Mesothelial cell of epicardium (in vitro differentiated cells): ENCODE results near the gene RALGPS1. TPM values are rescaled to one million over a fixed set of nuclear protein-coding genes. Genes with fewer than 3 reads are reported as not detected.

Source experiments
- DNase-seq, 2 experiments: peaks; one replicate each; pipeline ENCODE4 v3.0.0; 2021; ENCODE audit warnings: low spot score in 2 of 2; ENCODE audit not compliant: unreplicated experiment in 2 of 2
- H3K27ac Mint-ChIP-seq: 2 replicates; pipeline ENCODE4 v1.8.0; 2021; ENCODE audit warnings: mixed read lengths
- H3K27me3 Mint-ChIP-seq: 2 replicates; pipeline ENCODE4 v1.8.0; 2021; ENCODE audit warnings: low read depth, mixed read lengths
- H3K36me3 Mint-ChIP-seq: 2 replicates; pipeline ENCODE4 v1.8.0; 2021; ENCODE audit warnings: mixed read lengths
- H3K4me1 Mint-ChIP-seq: 2 replicates; pipeline ENCODE4 v1.8.0; 2021; ENCODE audit warnings: mixed read lengths
- H3K4me3 Mint-ChIP-seq: 2 replicates; pipeline ENCODE4 v1.8.0; 2021; ENCODE audit warnings: mild to moderate bottlenecking, moderate library complexity, mixed read lengths
- H3K9me3 Mint-ChIP-seq: 2 replicates; pipeline ENCODE4 v1.8.0; 2021; ENCODE audit warnings: mixed read lengths
- CTCF ChIP-seq: fragments of 200-600 bp; sonication (generic); IDR thresholded peaks from one replicate; pipeline ENCODE4 v1.5.0; 2021; ENCODE audit warnings: antibody characterized with exemption; ENCODE audit not compliant: unreplicated experiment
- total RNA-seq: library from RNA; stranded (reverse); gene quantifications from 3 replicates; pipeline ENCODE4 v1.2.1, GENCODE V29; 2021

Gene RALGPS1
- total RNA-seq, 1 donor from 2014 or later = 25.6 TPM

DNA sequence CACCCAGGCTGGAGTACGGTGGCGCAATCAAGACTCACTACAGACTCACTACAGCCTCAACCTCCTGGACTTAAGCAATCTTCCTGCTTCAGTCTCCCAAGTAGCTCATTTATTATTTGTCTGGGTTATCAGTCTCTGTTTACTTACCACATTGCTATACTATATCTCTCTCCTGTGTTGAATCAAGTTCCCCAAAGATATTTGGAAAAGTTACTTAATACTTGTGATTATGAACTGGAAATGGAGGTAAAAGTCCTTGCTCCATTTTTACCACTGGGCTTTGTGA is 152.2 kb downstream of the RALGPS1 start:
- DNase-seq = no peak
- Mint-ChIP-seq H3K4me3 (no peak overlapping the region), H3K27ac (no peak overlapping the region), H3K36me3 (peaks cover 14% of the 10 kb centered on the region), H3K27me3 (no peaks in the 10 kb centered on the region), H3K9me3 (peaks cover 7% of the 10 kb centered on the region), H3K4me1 (peaks cover 4% of the 10 kb centered on the region)
- no peak for TF ChIP-seq CTCF

- H3K27me3 Mint-ChIP-seq = no peaks in the 10 kb centered on the region
- DNase-seq = no peak
- peaks cover 14% of the 10 kb centered on the region for H3K9me3 Mint-ChIP-seq
- H3K4me3 Mint-ChIP-seq = no peak overlapping the region
- H3K36me3 Mint-ChIP-seq = peaks cover 20% of the 10 kb centered on the region
- peaks cover 4% of the 10 kb centered on the region for H3K4me1 Mint-ChIP-seq
- no peak overlapping the region for H3K27ac Mint-ChIP-seq
- TF ChIP-seq CTCF = no peak
Measured at GRCh38 chr9:127067603-127068220, 153.1 kb downstream of the RALGPS1 start.

DNA sequence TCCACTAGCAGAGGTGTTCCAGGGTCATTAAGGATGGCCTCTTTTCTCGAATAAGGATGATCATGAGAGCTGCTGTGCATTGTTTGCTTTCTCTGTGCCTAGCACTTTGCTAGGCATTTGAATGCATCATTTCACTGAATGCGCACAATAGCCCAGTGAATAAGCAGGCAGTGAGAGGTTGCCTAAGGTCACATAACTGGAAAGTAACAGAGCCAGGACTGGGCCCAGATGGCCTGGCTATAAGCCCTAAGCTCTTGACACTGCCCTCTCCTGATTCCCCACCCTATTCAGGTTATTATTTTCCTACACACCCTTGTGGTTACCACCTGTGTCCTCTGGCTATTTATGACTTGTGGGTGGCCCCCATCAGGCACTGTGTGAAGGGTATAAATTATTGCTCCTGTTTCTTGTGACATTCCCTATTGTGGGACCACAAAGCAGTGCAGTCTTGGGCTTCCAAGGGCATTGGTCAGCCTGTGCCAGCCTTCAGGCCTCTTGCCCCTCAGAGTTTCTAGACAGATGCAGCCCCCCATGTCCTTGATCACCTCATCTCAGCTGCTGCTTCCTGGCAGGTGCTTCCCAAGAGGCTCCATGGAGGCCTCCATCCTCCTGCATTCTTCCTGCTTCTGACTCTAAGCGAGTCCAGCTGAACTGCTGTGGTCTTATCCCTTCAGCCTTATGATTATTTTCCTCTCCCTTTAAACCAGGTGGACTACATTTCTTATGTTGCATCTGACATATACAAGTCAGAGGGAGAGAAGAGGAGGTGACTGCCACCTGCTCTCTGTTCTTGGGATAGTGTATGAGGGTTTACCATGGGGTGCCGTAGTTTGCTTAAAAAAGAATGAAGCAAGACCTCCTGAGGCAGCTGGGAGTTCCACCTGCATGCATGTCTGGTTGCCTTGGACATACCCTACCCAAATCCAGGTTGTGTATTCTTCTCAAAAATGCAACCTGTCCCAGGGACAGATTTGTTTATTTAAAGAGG is 160.3 kb downstream of the RALGPS1 start:
- no peak for DNase-seq

DNA sequence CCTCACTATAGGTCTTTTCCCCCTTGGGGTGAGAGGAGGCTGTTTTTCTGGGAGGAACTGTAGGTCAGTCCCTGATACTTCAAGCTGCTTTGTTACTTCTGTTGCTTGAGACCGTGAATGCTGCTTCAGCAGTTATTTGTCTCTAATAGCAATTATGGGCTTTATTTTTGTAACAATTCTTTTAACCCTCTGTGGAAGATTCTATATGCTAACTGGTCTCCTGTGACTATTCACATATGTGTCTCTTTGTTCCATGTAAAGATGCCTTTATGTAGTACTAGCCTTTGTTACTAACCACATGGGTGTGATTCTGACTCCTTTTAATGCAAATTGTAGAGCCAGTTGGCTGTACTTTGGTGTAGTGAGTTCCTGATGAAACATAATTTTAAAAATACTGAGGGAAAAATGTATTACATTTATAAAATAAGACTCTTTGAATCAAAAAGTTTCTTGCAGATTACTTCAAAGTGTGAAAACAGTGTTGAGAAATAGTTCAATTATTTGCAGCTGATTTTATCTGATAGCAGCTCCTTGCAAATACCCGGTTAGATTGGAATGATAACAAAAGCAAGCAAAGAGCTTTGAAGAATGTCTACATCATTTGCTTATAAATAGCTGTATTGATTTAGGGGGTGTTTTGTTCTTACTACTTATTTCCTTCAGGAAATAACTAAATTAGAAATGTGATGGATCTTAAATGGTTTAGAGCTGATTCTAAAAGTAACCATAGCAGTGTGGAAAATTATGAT is 161.2 kb downstream of the RALGPS1 start:
- Mint-ChIP-seq H3K4me3 (no peak overlapping the region), H3K9me3 (peaks cover 18% of the 10 kb centered on the region), H3K36me3 (peaks cover 20% of the 10 kb centered on the region), H3K4me1 (peaks cover 9% of the 10 kb centered on the region), H3K27me3 (no peaks in the 10 kb centered on the region), H3K27ac (peak overlapping the region; percentile 45)
- TF ChIP-seq CTCF = no peak
- DNase-seq = no peak

More for the DNA sequence above, 160.3 kb downstream of the RALGPS1 start:
- Mint-ChIP-seq H3K4me3 (no peak overlapping the region), H3K36me3 (peaks cover 27% of the 10 kb centered on the region), H3K27me3 (no peaks in the 10 kb centered on the region), H3K9me3 (peaks cover 18% of the 10 kb centered on the region), H3K4me1 (peaks cover 9% of the 10 kb centered on the region), H3K27ac (no peak overlapping the region)
- TF ChIP-seq CTCF = no peak

DNA sequence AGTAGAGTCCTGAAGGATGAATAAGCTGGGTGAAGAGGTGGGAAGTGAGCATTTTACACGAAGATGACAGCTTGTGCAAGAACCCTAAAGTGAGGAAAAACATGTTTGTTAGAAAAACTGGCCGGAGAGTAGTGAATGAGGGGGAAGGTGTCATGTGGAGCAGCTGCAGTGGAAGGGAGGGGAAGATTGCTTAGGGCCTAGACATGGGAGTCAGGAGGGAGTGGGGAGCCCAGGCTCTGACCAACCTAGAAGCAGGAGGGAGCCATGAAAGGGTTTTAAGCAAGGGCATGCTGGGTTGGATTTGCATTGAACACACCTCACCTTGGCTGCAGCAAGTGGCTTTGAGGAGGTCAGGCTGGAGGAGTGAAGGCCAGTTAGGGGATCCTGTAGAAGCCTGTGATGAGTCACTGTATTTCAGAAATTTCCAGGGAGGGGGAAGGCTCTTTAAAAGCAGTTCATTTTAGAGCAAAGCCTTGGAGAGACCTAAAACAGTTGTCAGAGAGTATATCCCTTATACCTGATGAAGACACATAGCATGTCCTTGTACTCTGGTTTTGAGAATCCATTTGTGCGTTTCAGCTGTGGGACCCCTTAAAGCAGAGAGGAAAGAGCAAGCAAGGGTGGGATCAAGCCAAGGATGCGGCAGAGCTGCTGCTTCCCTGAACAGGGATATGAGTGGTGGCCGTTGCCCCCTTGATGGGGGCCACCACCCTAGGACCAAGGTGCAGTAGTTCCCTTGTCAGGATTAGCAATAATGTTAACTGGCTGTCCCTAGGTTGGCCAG is 162.5 kb downstream of the RALGPS1 start:
- H3K27me3 Mint-ChIP-seq = no peaks in the 10 kb centered on the region
- H3K9me3 Mint-ChIP-seq = peaks cover 8% of the 10 kb centered on the region
- TF ChIP-seq CTCF = no peak
- no peak overlapping the region for H3K4me3 Mint-ChIP-seq
- DNase-seq = no peak
- peaks cover 11% of the 10 kb centered on the region for H3K36me3 Mint-ChIP-seq
- H3K27ac Mint-ChIP-seq = no peak overlapping the region
- H3K4me1 Mint-ChIP-seq = peaks cover 9% of the 10 kb centered on the region
